IMR-90 (cell line): ENCODE results near the gene PCBP4. TPM values are rescaled to one million over a fixed set of nuclear protein-coding genes. Genes with fewer than 3 reads are reported as not detected.

Experiments used
- BHLHE40 ChIP-seq: fragments of 150-350 bp; IDR thresholded peaks from 2 replicates; pipeline ENCODE4 v1.6.1; 2016; ENCODE audit warnings: mild to moderate bottlenecking, low read depth, low read length
- CEBPB ChIP-seq: IDR thresholded peaks from 2 replicates; pipeline ENCODE4 v1.6.1; 2012; ENCODE audit warnings: low read depth, low read length, improper control_type of control experiment
- MAFK ChIP-seq: IDR thresholded peaks from 2 replicates; pipeline ENCODE4 v1.6.1; 2012; ENCODE audit warnings: low read depth, low read length, improper control_type of control experiment
- RCOR1 ChIP-seq: IDR thresholded peaks from 2 replicates; pipeline ENCODE4 v1.6.1; 2012; ENCODE audit warnings: mild to moderate bottlenecking, low read length, improper control_type of control experiment; ENCODE audit not compliant: insufficient replicate concordance
- polyA plus RNA-seq, 3 experiments: library from polyadenylated mRNA; depleted of rRNA; stranded (reverse); fragments of >200 nt; gene quantifications; 2 replicates each; pipeline ENCODE4 v1.2.3, GENCODE V29; 2012; ENCODE audit warnings: low replicate concordance in 1 of 3
- total RNA-seq: library from RNA; depleted of rRNA; stranded (reverse); fragments of >200 nt; gene quantifications from 2 replicates; pipeline ENCODE4 v1.2.3, GENCODE V29; 2012
- TF ChIP-seq, protein P1 (sequence below): fragments of 150-350 bp; IDR thresholded peaks from 2 replicates; pipeline ENCODE4 v1.6.1; 2016; ENCODE audit warnings: low read depth, mild to moderate bottlenecking, low read length, moderate library complexity, borderline replicate concordance

Gene PCBP4
- total and polyA plus RNA-seq, 2 of the 4 experiments (the other 2 are of a cell fraction), result 70.8 to 110 TPM

DNA sequence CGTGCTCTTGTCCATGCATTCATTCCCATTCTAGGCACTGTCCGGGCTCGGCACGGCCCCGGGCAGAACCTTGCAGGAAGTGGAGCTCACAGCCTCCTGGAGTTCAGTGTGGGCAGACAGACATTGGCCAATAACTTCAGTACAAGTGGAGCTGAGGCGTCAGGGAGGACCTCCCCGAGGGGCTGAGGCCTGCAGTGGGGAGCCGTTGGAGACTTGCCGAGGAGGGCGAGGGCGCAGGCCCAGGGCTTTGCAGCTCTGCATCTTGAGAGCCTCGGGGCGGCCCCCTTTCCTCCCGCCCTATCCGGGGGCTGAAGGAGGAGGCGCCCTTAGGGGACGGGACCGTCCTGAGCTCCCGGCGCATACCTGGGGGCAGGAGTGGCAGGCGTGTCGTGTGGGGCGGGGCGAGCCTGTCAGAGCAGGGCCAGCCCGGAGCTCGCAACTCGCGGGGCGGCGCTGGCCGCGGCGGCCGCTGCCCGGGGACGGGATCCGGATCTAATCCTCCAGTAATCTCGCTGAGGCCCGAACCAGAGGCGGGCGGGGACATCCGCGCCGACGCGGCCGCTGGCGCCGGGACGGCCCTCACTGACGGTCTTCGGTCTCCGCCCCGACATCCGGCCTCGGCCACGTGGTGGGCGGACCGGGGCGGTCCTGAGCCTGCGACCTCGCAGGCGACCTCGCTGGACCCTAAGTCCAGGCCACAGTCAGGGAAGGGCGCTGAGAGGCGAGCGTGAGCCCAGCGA lies 15.8 kb upstream of the PCBP4 start, which contains the start of gene ACY1 (continued):
- TF ChIP-seq RCOR1, result no peak
- no peak for TF ChIP-seq MAFK
- TF ChIP-seq, protein P1, sequence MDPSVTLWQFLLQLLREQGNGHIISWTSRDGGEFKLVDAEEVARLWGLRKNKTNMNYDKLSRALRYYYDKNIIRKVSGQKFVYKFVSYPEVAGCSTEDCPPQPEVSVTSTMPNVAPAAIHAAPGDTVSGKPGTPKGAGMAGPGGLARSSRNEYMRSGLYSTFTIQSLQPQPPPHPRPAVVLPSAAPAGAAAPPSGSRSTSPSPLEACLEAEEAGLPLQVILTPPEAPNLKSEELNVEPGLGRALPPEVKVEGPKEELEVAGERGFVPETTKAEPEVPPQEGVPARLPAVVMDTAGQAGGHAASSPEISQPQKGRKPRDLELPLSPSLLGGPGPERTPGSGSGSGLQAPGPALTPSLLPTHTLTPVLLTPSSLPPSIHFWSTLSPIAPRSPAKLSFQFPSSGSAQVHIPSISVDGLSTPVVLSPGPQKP, result no peak
- no peak for TF ChIP-seq BHLHE40
- TF ChIP-seq CEBPB, result peak; percentile 68
